DOHH2 (cell line): Measurements from ENCODE around the gene TNRC6A.

Experiments
- H3F3A ChIP-seq: fragments of 200-600 bp; sonication (generic), shearing (Covaris generic); 2 replicates; pipeline ENCODE4 v1.6.0; 2016; ENCODE audit warnings: antibody characterized with exemption, mild to moderate bottlenecking; ENCODE audit not compliant: control insufficient read depth, insufficient read depth
- H3K27ac ChIP-seq: fragments of 200-600 bp; sonication (generic); 2 replicates; pipeline ENCODE4 v1.5.1; 2014; ENCODE audit warnings: low read depth, mild to moderate bottlenecking, low read length, moderate library complexity
- H3K27me3 ChIP-seq: fragments of 200-600 bp; sonication (generic); 2 replicates; pipeline ENCODE4 v1.6.1; 2014; ENCODE audit warnings: mild to moderate bottlenecking, low read length, mixed read lengths; ENCODE audit not compliant: control insufficient read depth
- H3K36me3 ChIP-seq: fragments of 200-600 bp; sonication (generic); 2 replicates; pipeline ENCODE4 v1.6.1; 2014; ENCODE audit warnings: mild to moderate bottlenecking, low read length, moderate library complexity, mixed read lengths; ENCODE audit not compliant: control insufficient read depth
- H3K4me1 ChIP-seq: fragments of 200-600 bp; sonication (generic); 2 replicates; pipeline ENCODE4 v1.6.1; 2014; ENCODE audit warnings: mild to moderate bottlenecking, low read length, mixed read lengths; ENCODE audit not compliant: control insufficient read depth
- H3K4me2 ChIP-seq: fragments of 200-600 bp; sonication (generic); 2 replicates; pipeline ENCODE4 v1.6.0; 2014; ENCODE audit warnings: mild to moderate bottlenecking, low read length, moderate library complexity
- H3K4me3 ChIP-seq: fragments of 200-600 bp; sonication (generic); 2 replicates; pipeline ENCODE4 v1.5.1; 2014; ENCODE audit warnings: mild to moderate bottlenecking, low read length, mixed read lengths
- H3K79me2 ChIP-seq: fragments of 200-600 bp; sonication (generic); 2 replicates; pipeline ENCODE4 v1.6.1; 2014; ENCODE audit warnings: mild to moderate bottlenecking, low read length, mixed read lengths; ENCODE audit not compliant: control insufficient read depth
- H3K9me2 ChIP-seq: fragments of 200-600 bp; sonication (generic); replicated peaks from 2 replicates; pipeline ENCODE4 v1.6.1; 2014; ENCODE audit warnings: mild to moderate bottlenecking, low read length, mixed read lengths; ENCODE audit not compliant: control insufficient read depth
- H3K9me3 ChIP-seq: fragments of 200-600 bp; sonication (generic); 2 replicates; pipeline ENCODE4 v1.6.1; 2014; ENCODE audit warnings: antibody characterized with exemption, low read length, mixed read lengths; ENCODE audit not compliant: control insufficient read depth, insufficient read depth
- H4K20me1 ChIP-seq: fragments of 200-600 bp; sonication (generic); 2 replicates; pipeline ENCODE4 v1.6.0; 2014; ENCODE audit warnings: low read depth, mild to moderate bottlenecking, antibody characterized with exemption, low read length, moderate library complexity; ENCODE audit not compliant: control insufficient read depth, insufficient read depth
- EZH2phosphoT487 ChIP-seq: fragments of 200-600 bp; sonication (generic); IDR thresholded peaks from 2 replicates; pipeline ENCODE4 v1.6.1; 2017; ENCODE audit warnings: borderline replicate concordance, mild to moderate bottlenecking, antibody characterized with exemption, low read length, moderate library complexity, mixed read lengths
- TF ChIP-seq, protein P1 (sequence below): fragments of 200-600 bp; sonication (generic); IDR thresholded peaks from one replicate; pipeline ENCODE4 v1.5.1; 2014; ENCODE audit warnings: antibody characterized with exemption, mild to moderate bottlenecking, low read depth, low read length; ENCODE audit not compliant: poor library complexity, severe bottlenecking

Gene TNRC6A

DNA sequence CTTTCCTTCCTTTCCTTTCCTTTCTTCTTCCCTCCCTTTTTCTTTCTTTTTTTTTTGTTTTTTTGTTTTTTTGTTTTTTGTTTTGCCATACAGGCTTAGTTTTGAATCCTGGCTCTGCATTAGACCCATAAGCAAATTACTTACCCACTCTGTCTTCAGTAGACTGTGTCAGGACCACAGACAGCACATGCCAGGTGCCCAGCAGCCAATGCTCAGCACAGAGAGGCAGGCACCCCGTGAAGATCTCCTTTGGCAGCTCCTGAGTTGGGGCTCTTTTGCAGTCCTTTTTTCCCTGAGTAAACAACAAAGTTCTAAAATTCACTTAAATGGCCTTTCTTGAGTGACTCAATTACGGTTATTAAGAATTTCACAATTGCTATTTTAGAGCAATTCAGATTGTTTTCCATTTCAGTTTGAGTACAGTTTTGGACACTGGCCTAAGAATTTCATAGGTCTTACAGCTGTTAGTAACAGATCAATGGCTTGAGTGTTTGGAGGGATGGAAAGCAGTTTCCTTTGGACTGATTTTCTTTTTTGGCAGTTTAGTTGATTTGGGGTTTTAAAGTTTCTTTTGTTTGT, 90.1 kb downstream of the TNRC6A start:
- Histone ChIP-seq H3K4me3 (no peak overlapping the region), H3K27me3 (no peaks in the 10 kb centered on the region), H3K79me2 (no peaks in the 10 kb centered on the region), H4K20me1 (no peaks in the 10 kb centered on the region), H3K9me3 (no peaks in the 10 kb centered on the region), H3K4me2 (no peak overlapping the region), H3K9me2 (no peaks in the 10 kb centered on the region), H3K36me3 (peaks cover 84% of the 10 kb centered on the region), H3K27ac (no peak overlapping the region), H3F3A (0 out of 2 replicates have a peak, but pooled peaks cover under 1% of the 10 kb centered on the region), H3K4me1 (no peaks in the 10 kb centered on the region)
- no peak for TF ChIP-seq EZH2phosphoT487
- TF ChIP-seq, protein P1, sequence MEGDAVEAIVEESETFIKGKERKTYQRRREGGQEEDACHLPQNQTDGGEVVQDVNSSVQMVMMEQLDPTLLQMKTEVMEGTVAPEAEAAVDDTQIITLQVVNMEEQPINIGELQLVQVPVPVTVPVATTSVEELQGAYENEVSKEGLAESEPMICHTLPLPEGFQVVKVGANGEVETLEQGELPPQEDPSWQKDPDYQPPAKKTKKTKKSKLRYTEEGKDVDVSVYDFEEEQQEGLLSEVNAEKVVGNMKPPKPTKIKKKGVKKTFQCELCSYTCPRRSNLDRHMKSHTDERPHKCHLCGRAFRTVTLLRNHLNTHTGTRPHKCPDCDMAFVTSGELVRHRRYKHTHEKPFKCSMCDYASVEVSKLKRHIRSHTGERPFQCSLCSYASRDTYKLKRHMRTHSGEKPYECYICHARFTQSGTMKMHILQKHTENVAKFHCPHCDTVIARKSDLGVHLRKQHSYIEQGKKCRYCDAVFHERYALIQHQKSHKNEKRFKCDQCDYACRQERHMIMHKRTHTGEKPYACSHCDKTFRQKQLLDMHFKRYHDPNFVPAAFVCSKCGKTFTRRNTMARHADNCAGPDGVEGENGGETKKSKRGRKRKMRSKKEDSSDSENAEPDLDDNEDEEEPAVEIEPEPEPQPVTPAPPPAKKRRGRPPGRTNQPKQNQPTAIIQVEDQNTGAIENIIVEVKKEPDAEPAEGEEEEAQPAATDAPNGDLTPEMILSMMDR = no peak

DNA sequence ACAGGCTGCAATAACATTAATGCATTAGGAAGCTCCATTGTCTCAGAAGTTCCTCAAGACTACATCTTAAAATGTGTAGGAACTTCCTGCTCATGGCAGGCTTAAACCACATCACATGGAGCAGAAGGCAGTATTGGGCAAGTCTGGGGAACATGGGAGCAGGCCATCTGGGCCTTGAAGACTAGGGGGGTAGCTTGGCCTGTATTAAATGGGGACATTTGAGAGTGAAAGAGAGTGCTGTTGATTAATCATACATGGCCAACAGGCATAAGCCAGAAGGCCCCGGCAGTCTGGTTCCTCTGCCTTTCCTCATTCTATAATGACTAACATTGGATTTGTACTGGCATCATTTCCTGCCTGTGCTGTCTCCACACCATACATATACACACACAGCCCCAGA, 91.1 kb downstream of the TNRC6A start:
- H3F3A ChIP-seq = peaks cover 7% of the 10 kb centered on the region; the same call in 1 of the 2 replicates
- no peaks in the 10 kb centered on the region for H3K4me1 ChIP-seq
- H3K27ac ChIP-seq = no peak overlapping the region
- peaks cover 77% of the 10 kb centered on the region for H3K36me3 ChIP-seq
- no peak overlapping the region for H3K4me3 ChIP-seq
- no peaks in the 10 kb centered on the region for H3K9me3 ChIP-seq
- H3K4me2 ChIP-seq = no peak overlapping the region
- TF ChIP-seq, protein P1 = no peak
- TF ChIP-seq EZH2phosphoT487 = no peak
- no peaks in the 10 kb centered on the region for H3K27me3 ChIP-seq
- no peaks in the 10 kb centered on the region for H3K79me2 ChIP-seq
- no peaks in the 10 kb centered on the region for H3K9me2 ChIP-seq
- H4K20me1 ChIP-seq = no peaks in the 10 kb centered on the region

DNA sequence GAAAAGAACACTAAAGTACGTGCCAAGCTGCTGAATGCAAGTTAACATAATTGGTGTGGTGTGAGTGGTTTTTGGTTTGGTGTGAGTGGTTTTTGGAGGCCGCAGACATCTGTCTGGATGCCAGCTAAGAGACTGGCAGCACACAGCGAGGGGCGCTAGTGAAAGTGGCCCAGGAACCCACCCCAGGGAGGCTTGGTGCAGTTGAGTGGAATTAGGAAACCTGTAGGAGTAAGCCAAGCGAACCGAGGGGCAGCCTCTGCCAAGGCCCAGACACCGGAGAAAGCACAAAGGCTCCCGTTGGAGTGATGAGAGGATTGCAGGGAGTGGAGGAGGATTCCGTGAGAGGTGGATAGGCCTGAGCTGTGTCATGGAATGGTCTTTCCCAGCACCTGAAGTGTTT, 91.7 kb downstream of the TNRC6A start:
- Histone ChIP-seq H3K4me3 (no peak overlapping the region), H3K9me2 (no peaks in the 10 kb centered on the region), H3K27ac (no peak overlapping the region), H3K36me3 (peaks cover 76% of the 10 kb centered on the region), H3K4me1 (no peaks in the 10 kb centered on the region), H4K20me1 (no peaks in the 10 kb centered on the region), H3K27me3 (no peaks in the 10 kb centered on the region), H3K4me2 (no peak overlapping the region), H3K9me3 (no peaks in the 10 kb centered on the region), H3K79me2 (no peaks in the 10 kb centered on the region), H3F3A (peaks cover 7% of the 10 kb centered on the region; the same call in 1 of the 2 replicates)
- TF ChIP-seq, protein P1 = no peak
- no peak for TF ChIP-seq EZH2phosphoT487
